NCI-H524 treated with DMSO at 0.1 percent for 48 hours (cell line): ENCODE data around the gene UBAP2L.

Source experiments
- DNase-seq: peaks from one replicate; lab custom pipeline; 2025; lab: John Stamatoyannopoulos, UW

Gene UBAP2L

GRCh38 chr1:154220071-154220969 is at the start of gene UBAP2L:
UBAP2L (plus strand) TSS chr1:154220955; CDS start chr1:154225124, 4,169 bp downstream.
- DNase-seq = peak; percentile 91

- no peak for DNase-seq
Observed at GRCh38 chr1:154171223-154171583, 49.6 kb upstream of the UBAP2L start.

GRCh38 chr1:154171880-154172279 is 48.9 kb upstream of the UBAP2L start:
- no peak for DNase-seq

- no peak for DNase-seq
Observed at GRCh38 chr1:154174654-154175053, 46.1 kb upstream of the UBAP2L start.

GRCh38 chr1:154176337-154176736 is 44.4 kb upstream of the UBAP2L start:
- no peak for DNase-seq

- no peak for DNase-seq
Observed at GRCh38 chr1:154178013-154178412, 42.7 kb upstream of the UBAP2L start.

GRCh38 chr1:154178911-154179811 is 41.6 kb upstream of the UBAP2L start:
- peak; percentile 88 for DNase-seq

- DNase-seq = no peak
Observed at GRCh38 chr1:154179946-154180687, 40.6 kb upstream of the UBAP2L start.

- no peak for DNase-seq
Observed at GRCh38 chr1:154181944-154182343, 38.8 kb upstream of the UBAP2L start.

GRCh38 chr1:154182344-154183045 is 38.3 kb upstream of the UBAP2L start:
- DNase-seq = no peak

GRCh38 chr1:154183046-154183915 is 37.5 kb upstream of the UBAP2L start:
- DNase-seq = peak; percentile 76

GRCh38 chr1:154186177-154186576 is 34.6 kb upstream of the UBAP2L start:
- peak; percentile 93 for DNase-seq

- DNase-seq = no peak
Observed at GRCh38 chr1:154186852-154187501, 33.8 kb upstream of the UBAP2L start.

GRCh38 chr1:154190550-154190949 is 30.2 kb upstream of the UBAP2L start:
- DNase-seq = no peak

- DNase-seq = no peak
Observed at GRCh38 chr1:154191990-154192461, 28.7 kb upstream of the UBAP2L start, which contains the start of gene TPM3. TPM3 (minus strand) TSS chr1:154192100; CDS start chr1:154192018, 82 bp downstream.

- no peak for DNase-seq
Observed at GRCh38 chr1:154192476-154192875, 28.3 kb upstream of the UBAP2L start.

- DNase-seq = no peak
Observed at GRCh38 chr1:154193821-154194220, 26.9 kb upstream of the UBAP2L start.

GRCh38 chr1:154198756-154199562 is 21.8 kb upstream of the UBAP2L start:
- DNase-seq = peak; percentile 33

GRCh38 chr1:154199563-154199879 is 21.2 kb upstream of the UBAP2L start:
- no peak for DNase-seq
